Nephron (organoid): Measurements from ENCODE around the gene CCNC.

ENCODE experiments used
- H3K27ac Mint-ChIP-seq, 3 experiments: 2 replicates each; pipeline ENCODE4 v1.8.0; 2020; ENCODE audit warnings: mixed read lengths in 3 of 3, mild to moderate bottlenecking in 2 of 3, moderate library complexity in 1 of 3
- H3K27me3 Mint-ChIP-seq: 2 replicates; pipeline ENCODE4 v1.8.0; 2021; ENCODE audit warnings: low read depth, mild to moderate bottlenecking, moderate library complexity, mixed read lengths
- H3K36me3 Mint-ChIP-seq: 2 replicates; pipeline ENCODE4 v1.8.0; 2020; ENCODE audit warnings: low read depth, mixed read lengths
- H3K4me1 Mint-ChIP-seq: 2 replicates; pipeline ENCODE4 v1.8.0; 2020; ENCODE audit warnings: mixed read lengths
- H3K4me3 Mint-ChIP-seq, 3 experiments: 2 replicates each; pipeline ENCODE4 v1.8.0; 2020; ENCODE audit warnings: mild to moderate bottlenecking in 3 of 3, mixed read lengths in 3 of 3, moderate library complexity in 2 of 3
- H3K9me3 Mint-ChIP-seq: 2 replicates; pipeline ENCODE4 v1.8.0; 2020; ENCODE audit warnings: mixed read lengths
- TF ChIP-seq, protein P1 (sequence below), 3 experiments: fragments of 200-600 bp; sonication (generic); IDR thresholded peaks; one replicate each; pipeline ENCODE4 v1.5.0; 2021; ENCODE audit warnings: antibody characterized with exemption in 3 of 3; ENCODE audit not compliant: unreplicated experiment in 3 of 3

The CCNC gene

DNA sequence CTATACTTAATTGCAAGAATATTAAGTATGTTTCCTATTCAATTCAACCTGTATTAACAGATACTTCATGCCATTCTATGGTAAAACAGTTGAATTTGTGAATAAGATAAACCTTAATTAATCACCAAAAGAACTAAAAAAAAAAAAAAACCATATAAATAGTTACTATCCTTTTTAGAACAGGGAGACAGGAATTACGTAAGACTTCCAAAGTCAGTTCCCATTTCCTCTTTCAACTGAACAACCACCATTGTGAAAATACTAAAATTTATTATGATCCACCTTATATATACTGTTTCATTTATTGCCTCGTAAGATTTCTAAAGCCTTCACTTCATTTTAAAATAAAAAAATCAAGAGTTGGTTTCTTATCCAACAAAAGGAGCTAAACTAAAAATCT lies 9.4 kb downstream of the CCNC start:
- H3K9me3 Mint-ChIP-seq, result peaks cover 3% of the 10 kb centered on the region
- H3K36me3 Mint-ChIP-seq, result peaks cover 66% of the 10 kb centered on the region
- no peak overlapping the region for H3K27ac Mint-ChIP-seq
- peaks cover 7% of the 10 kb centered on the region for H3K4me1 Mint-ChIP-seq
- H3K27me3 Mint-ChIP-seq, result no peaks in the 10 kb centered on the region
- TF ChIP-seq, protein P1, sequence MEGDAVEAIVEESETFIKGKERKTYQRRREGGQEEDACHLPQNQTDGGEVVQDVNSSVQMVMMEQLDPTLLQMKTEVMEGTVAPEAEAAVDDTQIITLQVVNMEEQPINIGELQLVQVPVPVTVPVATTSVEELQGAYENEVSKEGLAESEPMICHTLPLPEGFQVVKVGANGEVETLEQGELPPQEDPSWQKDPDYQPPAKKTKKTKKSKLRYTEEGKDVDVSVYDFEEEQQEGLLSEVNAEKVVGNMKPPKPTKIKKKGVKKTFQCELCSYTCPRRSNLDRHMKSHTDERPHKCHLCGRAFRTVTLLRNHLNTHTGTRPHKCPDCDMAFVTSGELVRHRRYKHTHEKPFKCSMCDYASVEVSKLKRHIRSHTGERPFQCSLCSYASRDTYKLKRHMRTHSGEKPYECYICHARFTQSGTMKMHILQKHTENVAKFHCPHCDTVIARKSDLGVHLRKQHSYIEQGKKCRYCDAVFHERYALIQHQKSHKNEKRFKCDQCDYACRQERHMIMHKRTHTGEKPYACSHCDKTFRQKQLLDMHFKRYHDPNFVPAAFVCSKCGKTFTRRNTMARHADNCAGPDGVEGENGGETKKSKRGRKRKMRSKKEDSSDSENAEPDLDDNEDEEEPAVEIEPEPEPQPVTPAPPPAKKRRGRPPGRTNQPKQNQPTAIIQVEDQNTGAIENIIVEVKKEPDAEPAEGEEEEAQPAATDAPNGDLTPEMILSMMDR (IDR thresholded peaks at IDR 0.05; ENCODE audit: unreplicated experiment in 3 of 3), result no peak
- no peak overlapping the region for H3K4me3 Mint-ChIP-seq

DNA sequence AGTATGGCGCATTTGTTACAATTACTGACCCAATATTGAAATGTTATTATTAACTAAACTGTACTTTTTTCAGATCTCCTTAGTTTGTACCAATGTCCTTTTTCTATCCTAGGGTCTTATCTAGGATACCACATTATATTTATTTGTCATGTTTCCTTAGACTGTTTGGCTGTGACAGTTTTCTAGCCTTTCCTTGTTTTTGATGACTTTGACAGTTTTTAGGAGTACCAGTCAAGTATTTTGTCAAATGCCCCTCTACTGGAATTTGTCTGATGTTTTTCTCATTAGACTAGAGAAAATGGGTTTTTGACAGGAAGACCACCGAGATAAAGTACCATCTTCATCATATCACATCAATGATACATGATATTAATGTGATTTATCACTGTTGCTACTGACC lies 14.6 kb downstream of the CCNC start:
- no peaks in the 10 kb centered on the region for H3K27me3 Mint-ChIP-seq
- H3K36me3 Mint-ChIP-seq, result peaks cover 69% of the 10 kb centered on the region
- H3K9me3 Mint-ChIP-seq, result peaks cover 3% of the 10 kb centered on the region
- H3K4me1 Mint-ChIP-seq, result no peaks in the 10 kb centered on the region
- H3K27ac Mint-ChIP-seq, result no peak overlapping the region
- no peak overlapping the region for H3K4me3 Mint-ChIP-seq
- TF ChIP-seq, protein P1 (IDR thresholded peaks at IDR 0.05; ENCODE audit: unreplicated experiment in 3 of 3), result no peak

DNA sequence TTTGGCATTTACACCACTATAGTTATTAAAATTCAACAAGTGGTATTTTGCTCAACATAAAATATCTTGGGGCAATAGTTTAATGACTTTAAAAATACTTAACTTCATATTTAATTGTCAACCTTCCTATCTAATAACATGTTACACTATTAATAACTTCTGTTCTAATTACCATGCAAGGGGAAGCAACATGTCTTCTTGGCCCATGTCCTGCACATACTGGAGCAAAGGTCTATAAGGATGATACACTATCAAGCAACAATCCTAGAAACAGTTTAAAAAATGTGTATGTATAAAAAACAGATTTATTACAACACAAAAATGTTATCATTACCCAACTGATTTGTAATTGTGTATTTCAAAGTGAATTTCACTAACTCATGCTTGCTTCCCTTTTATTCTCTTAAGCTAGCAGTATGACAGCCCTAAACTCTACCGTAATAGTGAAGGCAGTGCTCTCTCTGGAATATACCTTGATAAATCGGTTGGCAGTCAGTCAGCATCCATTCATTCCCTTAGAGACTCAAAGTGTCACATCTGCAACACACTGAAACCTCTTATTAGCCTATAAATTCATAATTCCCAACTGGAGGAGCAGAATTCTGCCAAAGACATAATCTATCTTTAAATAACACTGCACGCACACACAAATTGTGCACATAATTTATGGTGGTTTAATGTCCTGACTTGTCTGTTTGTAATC lies 18.3 kb downstream of the CCNC start:
- Mint-ChIP-seq H3K9me3 (no peaks in the 10 kb centered on the region), H3K27me3 (no peaks in the 10 kb centered on the region), H3K4me3 (no peak overlapping the region), H3K4me1 (no peaks in the 10 kb centered on the region), H3K27ac (no peak overlapping the region), H3K36me3 (peaks cover 69% of the 10 kb centered on the region)
- TF ChIP-seq, protein P1 (IDR thresholded peaks at IDR 0.05; ENCODE audit: unreplicated experiment in 3 of 3), result no peak

DNA sequence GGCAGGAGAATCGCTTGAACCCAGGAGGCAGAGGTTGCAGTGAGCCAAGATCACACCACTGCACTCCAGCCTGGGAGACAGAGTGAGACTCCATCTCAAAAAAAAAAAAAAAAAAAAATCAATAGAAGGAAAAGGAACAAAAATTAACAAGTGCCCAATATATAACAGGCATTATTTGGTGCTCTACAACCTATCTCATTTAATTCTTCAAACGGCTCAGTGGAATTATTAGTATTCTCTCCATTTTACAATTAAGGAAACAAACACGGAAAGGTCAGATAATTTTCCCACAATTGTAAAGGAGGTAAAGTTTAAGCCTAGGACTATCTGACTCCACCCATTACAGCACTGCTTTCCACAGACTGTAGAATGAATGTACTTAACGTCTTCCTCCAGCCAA lies 19.8 kb downstream of the CCNC start:
- Mint-ChIP-seq H3K27ac (no peak overlapping the region), H3K4me3 (no peak overlapping the region)
- TF ChIP-seq, protein P1 (IDR thresholded peaks at IDR 0.05; ENCODE audit: unreplicated experiment in 3 of 3), result no peak

GRCh38 chr6:99547526-99547925 lies 20.9 kb downstream of the CCNC start:
- Mint-ChIP-seq H3K27ac (no peak overlapping the region), H3K4me3 (no peak overlapping the region), H3K4me1 (no peaks in the 10 kb centered on the region), H3K9me3 (no peaks in the 10 kb centered on the region), H3K36me3 (peaks cover 60% of the 10 kb centered on the region), H3K27me3 (no peaks in the 10 kb centered on the region)
- TF ChIP-seq, protein P1 (IDR thresholded peaks at IDR 0.05; ENCODE audit: unreplicated experiment in 3 of 3), result no peak

More for the DNA sequence above, 19.8 kb downstream of the CCNC start:
- Mint-ChIP-seq H3K4me1 (no peaks in the 10 kb centered on the region), H3K27me3 (no peaks in the 10 kb centered on the region), H3K9me3 (no peaks in the 10 kb centered on the region), H3K36me3 (peaks cover 63% of the 10 kb centered on the region)

DNA sequence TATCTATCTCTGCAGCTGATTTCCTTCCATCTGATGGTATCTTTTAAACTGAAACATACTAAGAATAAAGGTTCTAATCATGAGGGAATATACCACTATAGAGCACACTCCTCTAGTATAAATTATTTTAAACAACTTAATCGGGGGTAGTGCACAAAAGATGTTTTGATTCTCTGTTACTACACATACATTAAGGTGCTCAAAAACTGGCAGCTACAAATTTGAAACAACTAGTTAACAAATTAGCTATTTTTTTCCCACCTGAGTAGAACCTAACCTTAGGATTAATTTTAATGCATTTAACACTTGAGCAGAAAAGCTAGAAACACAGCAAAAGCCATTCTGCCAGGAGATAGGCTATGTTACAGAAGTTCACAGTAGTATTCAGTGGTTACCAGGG lies 23.0 kb downstream of the CCNC start:
- Mint-ChIP-seq H3K36me3 (peaks cover 65% of the 10 kb centered on the region), H3K9me3 (no peaks in the 10 kb centered on the region), H3K4me3 (no peak overlapping the region), H3K4me1 (no peaks in the 10 kb centered on the region), H3K27ac (no peak overlapping the region), H3K27me3 (no peaks in the 10 kb centered on the region)
- TF ChIP-seq, protein P1 (IDR thresholded peaks at IDR 0.05; ENCODE audit: unreplicated experiment in 3 of 3), result no peak
